Liver (tissue), 9 donors: ENCODE data around the gene TUFT1. TPM values are rescaled to one million over a fixed set of nuclear protein-coding genes. Genes with fewer than 3 reads are reported as not detected.

Source experiments
- DNase-seq: peaks from one replicate; pipeline ENCODE4 v3.0.0-alpha.2; 2017; ENCODE audit warnings: low spot score
- H3K27ac ChIP-seq, 2 donors: one replicate each; pipeline ENCODE4 v1.7.0; 2013; ENCODE audit warnings: inconsistent platforms in 2 of 2, low read length in 2 of 2, control low read depth in 1 of 2, low read depth in 1 of 2, mild to moderate bottlenecking in 1 of 2
- H3K27me3 ChIP-seq, 4 donors: one replicate each; pipeline versions ENCODE4 v1.6.1 to v1.7.0; 2013; ENCODE audit warnings: low read length in 3 of 4, inconsistent platforms in 1 of 4, mild to moderate bottlenecking in 1 of 4, moderate library complexity in 1 of 4; ENCODE audit not compliant: control insufficient read depth in 4 of 4, insufficient read depth in 4 of 4
- H3K36me3 ChIP-seq, 4 donors: one replicate each; pipeline versions ENCODE4 v1.6.1 to v1.7.0; 2013; ENCODE audit warnings: low read length in 3 of 4, mild to moderate bottlenecking in 3 of 4, low read depth in 1 of 4, moderate library complexity in 1 of 4; ENCODE audit not compliant: control insufficient read depth in 4 of 4, insufficient read depth in 3 of 4
- H3K4me1 ChIP-seq, 4 donors: one replicate each; pipeline versions ENCODE4 v1.6.1 to v1.7.0; 2013; ENCODE audit warnings: low read length in 3 of 4, mild to moderate bottlenecking in 3 of 4, moderate library complexity in 1 of 4; ENCODE audit not compliant: control insufficient read depth in 4 of 4, insufficient read depth in 4 of 4
- H3K4me3 ChIP-seq, 3 donors: one replicate each; pipeline versions ENCODE4 v1.6.1 to v1.7.0; 2013; ENCODE audit warnings: low read length in 3 of 3, control low read depth in 1 of 3, low read depth in 1 of 3, mild to moderate bottlenecking in 1 of 3
- H3K9ac ChIP-seq, 2 donors: one replicate each; pipeline ENCODE4 v1.7.0; 2013; ENCODE audit warnings: low read length in 2 of 2, mild to moderate bottlenecking in 2 of 2, moderate library complexity in 2 of 2, control low read depth in 1 of 2, low read depth in 1 of 2
- H3K9me3 ChIP-seq, 4 donors: one replicate each; pipeline versions ENCODE4 v1.6.1 to v1.7.0; 2013; ENCODE audit warnings: low read length in 3 of 4; ENCODE audit not compliant: control insufficient read depth in 4 of 4
- EGR1 ChIP-seq, 2 donors: IDR thresholded peaks; 2 replicates each; pipeline ENCODE4 v1.6.1; 2016 to 2018; ENCODE audit warnings: antibody characterized with exemption in 2 of 2, low read depth in 2 of 2
- FOXA1 ChIP-seq: IDR thresholded peaks from 2 replicates; pipeline ENCODE4 v1.6.1; 2016; ENCODE audit warnings: antibody characterized with exemption
- GABPA ChIP-seq, 2 donors: IDR thresholded peaks in 1 of 2; conservative IDR thresholded peaks in 1 of 2; 2 replicates each; pipeline ENCODE4 v1.6.1; 2016; ENCODE audit warnings: antibody characterized with exemption in 2 of 2, mild to moderate bottlenecking in 1 of 2, moderate library complexity in 1 of 2
- HNF4A ChIP-seq, 2 donors: conservative IDR thresholded peaks; 2 replicates each; pipeline ENCODE4 v1.6.1; 2016; ENCODE audit warnings: antibody characterized with exemption in 2 of 2, mild to moderate bottlenecking in 2 of 2
- HNF4G ChIP-seq: IDR thresholded peaks from 2 replicates; pipeline ENCODE4 v1.6.1; 2016; ENCODE audit warnings: antibody characterized with exemption
- JUND ChIP-seq, 2 donors: IDR thresholded peaks; 2 replicates each; pipeline ENCODE4 v1.6.1; 2016; ENCODE audit warnings: antibody characterized with exemption in 2 of 2
- MAX ChIP-seq: IDR thresholded peaks from 2 replicates; pipeline ENCODE4 v1.6.1; 2016; ENCODE audit warnings: antibody characterized with exemption
- NR2F2 ChIP-seq: IDR thresholded peaks from 2 replicates; pipeline ENCODE4 v1.6.1; 2016; ENCODE audit warnings: antibody characterized with exemption
- RAD21 ChIP-seq, 2 donors: IDR thresholded peaks; 2 replicates each; pipeline ENCODE4 v1.6.1; 2016; ENCODE audit warnings: antibody characterized with exemption in 2 of 2, mild to moderate bottlenecking in 2 of 2
- REST ChIP-seq: IDR thresholded peaks from 2 replicates; pipeline ENCODE4 v1.6.1; 2016; ENCODE audit warnings: antibody characterized with exemption, mild to moderate bottlenecking
- RXRA ChIP-seq, 2 donors: IDR thresholded peaks; 2 replicates each; pipeline ENCODE4 v1.6.1; 2017 to 2018; ENCODE audit warnings: antibody characterized with exemption in 2 of 2, mild to moderate bottlenecking in 1 of 2
- SP1 ChIP-seq: IDR thresholded peaks from 2 replicates; pipeline ENCODE4 v1.6.1; 2018; ENCODE audit warnings: antibody characterized with exemption, mild to moderate bottlenecking
- TAF1 ChIP-seq: conservative IDR thresholded peaks from 2 replicates; pipeline ENCODE4 v1.6.1; 2016; ENCODE audit warnings: antibody characterized with exemption, mild to moderate bottlenecking
- YY1 ChIP-seq: IDR thresholded peaks from 2 replicates; pipeline ENCODE4 v1.6.1; 2016; ENCODE audit warnings: antibody characterized with exemption, mild to moderate bottlenecking
- ZBTB33 ChIP-seq: IDR thresholded peaks from 2 replicates; pipeline ENCODE4 v1.6.1; 2016; ENCODE audit warnings: antibody characterized with exemption
- WGBS: extraction: QIAGEN DNeasy Blood & Tissue Kit; methylation state at CpG from one replicate; pipeline ENCODE4 v1.1.7; 2013; 5-methylcytosine and 5-hydroxymethylcytosine counted together
- polyA plus RNA-seq, 2 donors: library from polyadenylated mRNA; stranded (reverse) in 1 of 2; unstranded in 1 of 2; fragments of 200-250 nt in 1 of 2; fragments of >200 nt in 1 of 2; fragmentation: Nextera tagmentation in 1 of 2; extraction: Ambion mirVana in 1 of 2; gene quantifications; one replicate each; pipeline versions ENCODE4 v1.2.1 to v1.2.3, GENCODE V29; 2013 to 2015
- total RNA-seq, 2 donors: library from RNA; depleted of rRNA; stranded (reverse); fragments of >200 nt; gene quantifications; one replicate each; pipeline ENCODE4 v1.2.3, GENCODE V29; 2014
- TF ChIP-seq, protein P1 (sequence below): IDR thresholded peaks from 2 replicates; pipeline ENCODE4 v1.6.1; 2016; ENCODE audit warnings: antibody characterized with exemption
- TF ChIP-seq, protein P2 (sequence below): fragments of 150-350 bp; IDR thresholded peaks from 2 replicates; pipeline ENCODE4 v1.5.1; 2017; ENCODE audit warnings: improper control_type of control experiment, low read depth, low read length; ENCODE audit not compliant: missing input control
- donor health status: healthy.
- donor health status: healthy.
- donor health status: healthy.
- donor health status: healthy.
- donor health status: healthy.

Gene TUFT1
- total and polyA plus RNA-seq, 4 donors = 1.7 to 4.8 (median 3.0) TPM

DNA sequence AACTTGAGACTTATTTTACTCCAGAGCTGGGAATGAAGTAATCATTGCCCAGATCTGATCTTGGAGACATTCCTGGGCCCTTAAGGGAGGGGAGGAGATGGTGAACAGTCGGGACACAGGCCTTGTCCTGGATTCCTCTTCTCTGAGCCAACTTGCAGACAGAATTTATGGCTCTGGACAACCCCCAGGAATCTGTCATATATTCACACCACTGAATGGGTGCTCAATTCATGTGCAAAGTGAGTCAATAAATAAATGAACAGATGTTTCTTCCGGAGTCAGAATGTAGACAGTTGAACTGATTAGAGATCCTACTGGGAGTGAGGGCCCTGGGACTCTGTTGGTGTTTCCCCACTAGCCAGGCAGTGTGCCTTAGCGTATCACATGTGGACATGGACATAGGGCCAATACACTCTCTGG is 2.6 kb downstream of the TUFT1 start:
- no peak overlapping the region for H3K9ac ChIP-seq
- H3K36me3 ChIP-seq = peaks cover 0 to 5% (median under 1%) of the 10 kb centered on the region in 4 donors
- no peak overlapping the region for H3K27ac ChIP-seq
- H3K27me3 ChIP-seq = no peaks in the 10 kb centered on the region
- TF ChIP-seq ZBTB33 (no peak), SP1 (no peak), HNF4A (conservative IDR thresholded peaks at IDR 0.05) (no peak), TAF1 (no peak), HNF4G (no peak), YY1 (no peak), GABPA (IDR thresholded peaks at IDR 0.05 in 1 of 2, conservative IDR thresholded peaks at IDR 0.05 in 1 of 2) (no peak), RXRA (IDR thresholded peaks at IDR 0.05) (no peak), JUND (IDR thresholded peaks at IDR 0.05) (no peak), EGR1 (IDR thresholded peaks at IDR 0.05; ENCODE audit: low read depth in 2 of 2) (no peak), MAX (no peak), RAD21 (IDR thresholded peaks at IDR 0.05) (no peak), FOXA1 (no peak)
- TF ChIP-seq, protein P1, sequence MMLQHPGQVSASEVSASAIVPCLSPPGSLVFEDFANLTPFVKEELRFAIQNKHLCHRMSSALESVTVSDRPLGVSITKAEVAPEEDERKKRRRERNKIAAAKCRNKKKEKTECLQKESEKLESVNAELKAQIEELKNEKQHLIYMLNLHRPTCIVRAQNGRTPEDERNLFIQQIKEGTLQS = no peak
- TF ChIP-seq, protein P2, sequence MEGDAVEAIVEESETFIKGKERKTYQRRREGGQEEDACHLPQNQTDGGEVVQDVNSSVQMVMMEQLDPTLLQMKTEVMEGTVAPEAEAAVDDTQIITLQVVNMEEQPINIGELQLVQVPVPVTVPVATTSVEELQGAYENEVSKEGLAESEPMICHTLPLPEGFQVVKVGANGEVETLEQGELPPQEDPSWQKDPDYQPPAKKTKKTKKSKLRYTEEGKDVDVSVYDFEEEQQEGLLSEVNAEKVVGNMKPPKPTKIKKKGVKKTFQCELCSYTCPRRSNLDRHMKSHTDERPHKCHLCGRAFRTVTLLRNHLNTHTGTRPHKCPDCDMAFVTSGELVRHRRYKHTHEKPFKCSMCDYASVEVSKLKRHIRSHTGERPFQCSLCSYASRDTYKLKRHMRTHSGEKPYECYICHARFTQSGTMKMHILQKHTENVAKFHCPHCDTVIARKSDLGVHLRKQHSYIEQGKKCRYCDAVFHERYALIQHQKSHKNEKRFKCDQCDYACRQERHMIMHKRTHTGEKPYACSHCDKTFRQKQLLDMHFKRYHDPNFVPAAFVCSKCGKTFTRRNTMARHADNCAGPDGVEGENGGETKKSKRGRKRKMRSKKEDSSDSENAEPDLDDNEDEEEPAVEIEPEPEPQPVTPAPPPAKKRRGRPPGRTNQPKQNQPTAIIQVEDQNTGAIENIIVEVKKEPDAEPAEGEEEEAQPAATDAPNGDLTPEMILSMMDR = no peak
- H3K9me3 ChIP-seq = no peaks in the 10 kb centered on the region
- DNase-seq = no peak
- 87% methylated on average over 3 of the region's 3 CpGs for WGBS
- no peak overlapping the region for H3K4me3 ChIP-seq
- H3K4me1 ChIP-seq = peaks cover 4 to 36% (median 25%) of the 10 kb centered on the region in 4 donors

DNA sequence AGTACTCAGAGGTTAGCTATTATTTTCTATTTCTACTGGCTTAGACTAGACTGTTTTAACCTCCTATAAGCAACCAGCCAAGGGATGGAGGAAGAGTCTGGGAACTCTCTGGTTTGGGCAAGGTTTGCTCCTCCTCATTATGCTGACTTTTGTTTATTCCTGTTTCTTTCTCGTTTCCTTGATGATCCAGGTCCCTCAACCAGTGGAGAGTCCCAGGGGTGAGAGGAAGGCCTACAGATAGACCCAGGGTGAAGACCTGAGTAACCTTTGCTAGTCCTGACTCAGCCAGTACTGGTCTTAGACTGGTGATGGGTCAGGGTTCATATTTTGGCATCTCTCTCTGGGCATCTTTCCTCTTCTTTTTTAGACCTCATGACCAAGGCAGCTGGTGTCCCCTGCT is 5.4 kb downstream of the TUFT1 start:
- Histone ChIP-seq H3K9ac (no peak overlapping the region), H3K27me3 (no peaks in the 10 kb centered on the region), H3K4me1 (peaks cover 5 to 27% (median 18%) of the 10 kb centered on the region in 4 donors), H3K36me3 (no peaks in the 10 kb centered on the region), H3K4me3 (no peak overlapping the region), H3K27ac (no peak overlapping the region), H3K9me3 (no peaks in the 10 kb centered on the region)
- no peak for DNase-seq
- 77% methylated on average over 1 of the region's 1 CpG for WGBS
- TF ChIP-seq TAF1 (no peak), HNF4G (no peak), MAX (no peak), RXRA (IDR thresholded peaks at IDR 0.05) (no peak), RAD21 (IDR thresholded peaks at IDR 0.05) (no peak), REST (no peak), FOXA1 (no peak), YY1 (no peak), GABPA (IDR thresholded peaks at IDR 0.05 in 1 of 2, conservative IDR thresholded peaks at IDR 0.05 in 1 of 2) (no peak), NR2F2 (no peak), SP1 (no peak)
- TF ChIP-seq, protein P2 = no peak
